GM21529 (cell line): ENCODE data around the gene HTR6.
"Not testable (repeated sequence)": the region's sequence is repeated elsewhere in the genome, so short reads cannot be mapped to it uniquely, and the experiment has no call there.

Experiments used
- ATAC-seq: cut with Tn5 transposase; IDR thresholded peaks from one replicate; pipeline ENCODE4 v1.9.1; 2021; ENCODE audit not compliant: unreplicated experiment

Gene HTR6

GRCh38 chr1:19664453-19665185 is at the start of gene HTR6:
HTR6 (plus strand) TSS chr1:19664875; CDS start chr1:19665754, 879 bp downstream.
- no peak for ATAC-seq

- ATAC-seq = no peak
These were observed 49.2 kb upstream of the HTR6 start for GRCh38 chr1:19615438-19615837.

DNA sequence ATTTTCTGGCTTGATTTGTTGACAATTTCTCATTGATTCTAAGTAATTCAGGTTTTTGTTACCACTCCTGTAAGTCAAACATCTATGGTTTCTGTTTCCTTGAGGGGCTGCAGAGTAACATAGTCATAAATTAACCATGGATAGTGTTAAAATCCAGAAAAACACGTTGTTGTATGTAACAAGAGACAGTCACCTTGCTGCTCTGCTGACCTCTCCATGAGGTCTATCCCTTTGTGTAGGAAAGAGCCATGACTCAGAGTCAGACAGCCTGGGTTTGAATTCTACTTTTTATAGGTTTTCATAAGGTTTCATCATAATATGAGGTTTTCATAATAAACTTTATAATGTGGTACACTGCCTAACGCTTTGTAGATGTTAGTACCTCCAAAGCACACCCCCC is 48.2 kb upstream of the HTR6 start:
- no peak for ATAC-seq

DNA sequence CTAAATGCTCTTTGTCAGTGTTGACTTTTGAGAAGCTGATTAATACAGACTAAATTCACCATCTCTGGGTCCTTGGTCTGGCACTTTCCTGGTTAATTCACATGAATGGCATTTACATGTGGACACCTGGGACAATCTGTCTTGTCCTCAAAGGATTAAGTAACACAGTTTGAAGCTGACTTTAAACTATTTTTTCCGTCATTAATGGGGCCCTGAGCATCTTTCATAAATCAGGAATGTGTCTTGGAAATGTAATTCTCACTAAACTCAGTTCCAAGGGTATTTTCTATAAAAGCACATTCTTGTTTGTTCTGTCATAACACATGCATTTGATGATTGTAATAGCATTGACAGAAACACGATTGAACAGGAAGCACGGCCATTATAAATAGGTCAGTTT is 47.3 kb upstream of the HTR6 start:
- no peak for ATAC-seq

DNA sequence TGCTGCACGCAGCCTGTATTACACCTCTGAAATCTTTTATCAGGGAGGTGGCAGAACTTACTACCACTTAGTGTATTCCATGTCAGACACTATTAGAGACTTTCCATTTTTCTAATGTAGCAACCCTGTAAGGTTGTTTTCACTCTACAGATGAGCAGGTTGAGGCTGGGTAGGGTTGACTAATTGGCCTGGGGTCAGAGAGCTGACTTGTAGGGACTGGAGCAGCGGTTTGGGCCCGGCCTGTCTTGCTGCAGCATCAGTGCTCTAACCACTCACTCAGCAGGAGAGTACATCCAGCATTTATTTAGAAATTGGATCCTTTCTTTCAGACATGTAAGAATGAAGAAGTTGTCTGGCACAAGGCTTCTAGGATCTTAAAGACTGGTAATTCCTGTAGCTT is 46.2 kb upstream of the HTR6 start:
- no peak for ATAC-seq

- ATAC-seq = no peak
These were observed 44.8 kb upstream of the HTR6 start for GRCh38 chr1:19619697-19620384.

DNA sequence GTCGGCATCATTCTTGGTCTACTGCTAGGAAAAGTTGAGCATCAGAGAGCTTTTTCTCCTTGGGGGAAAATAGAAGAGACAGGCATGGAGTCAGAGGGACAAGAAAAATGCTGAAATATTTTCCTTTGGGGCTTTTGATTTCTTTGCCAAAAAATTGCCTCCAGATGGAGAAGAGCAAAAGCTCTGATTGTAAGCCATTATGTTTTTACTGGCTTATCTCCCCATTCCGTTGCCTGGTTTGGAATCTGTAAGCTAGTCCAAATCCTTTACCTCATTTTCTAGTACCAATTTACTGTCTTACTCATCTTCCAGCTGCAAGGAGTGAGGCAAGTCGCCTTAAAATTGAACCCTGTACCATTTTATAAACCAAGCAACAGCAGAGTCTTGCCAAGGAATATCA is 43.9 kb upstream of the HTR6 start:
- ATAC-seq = no peak

- no peak for ATAC-seq
These were observed 43.3 kb upstream of the HTR6 start for GRCh38 chr1:19621274-19621950.

DNA sequence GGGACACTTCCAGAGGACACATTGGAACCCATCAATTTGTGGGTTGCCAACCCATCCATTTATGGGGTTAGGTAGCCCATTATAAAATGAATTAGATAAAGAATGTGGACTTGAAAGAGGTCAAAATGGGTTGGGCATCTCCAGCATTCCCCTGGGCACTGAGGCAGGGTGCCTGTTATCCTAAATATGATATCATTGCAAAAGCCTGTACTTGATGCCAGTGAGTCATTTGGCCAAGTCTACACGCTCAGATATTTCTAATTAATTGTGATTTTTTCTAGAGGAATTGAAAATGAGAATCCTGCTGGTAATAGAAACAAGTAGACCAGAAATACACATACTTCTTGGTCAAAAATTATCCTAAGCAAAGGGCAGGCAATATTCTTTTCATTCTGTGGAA is 42.5 kb upstream of the HTR6 start:
- ATAC-seq = no peak

DNA sequence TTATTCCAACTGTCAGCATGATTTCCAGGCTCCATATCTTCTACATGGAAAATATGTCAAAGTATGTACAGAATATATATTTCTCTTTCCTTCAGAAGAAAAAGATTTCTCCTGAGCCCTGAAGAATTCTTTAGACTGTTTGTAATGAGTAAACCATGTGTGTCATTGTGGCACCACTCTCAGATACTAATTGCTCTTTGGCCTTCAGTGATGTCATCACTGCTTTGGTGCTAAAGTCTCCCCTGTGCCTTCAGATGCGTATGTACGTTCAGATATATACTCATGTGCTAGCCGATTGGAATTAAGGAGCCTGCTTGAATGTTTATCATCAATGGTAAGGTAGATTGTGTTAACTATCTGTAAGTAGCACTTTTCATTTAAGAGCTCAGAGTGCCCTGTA is 41.2 kb upstream of the HTR6 start:
- ATAC-seq = no peak

GRCh38 chr1:19625291-19625937 is 39.3 kb upstream of the HTR6 start:
- ATAC-seq = no peak

GRCh38 chr1:19628879-19629278 is 35.8 kb upstream of the HTR6 start:
- ATAC-seq = no peak

- ATAC-seq = no peak
These were observed 35.3 kb upstream of the HTR6 start for GRCh38 chr1:19629357-19629756.

- not testable (repeated sequence) for ATAC-seq
These were observed 34.5 kb upstream of the HTR6 start for GRCh38 chr1:19630192-19630591.

DNA sequence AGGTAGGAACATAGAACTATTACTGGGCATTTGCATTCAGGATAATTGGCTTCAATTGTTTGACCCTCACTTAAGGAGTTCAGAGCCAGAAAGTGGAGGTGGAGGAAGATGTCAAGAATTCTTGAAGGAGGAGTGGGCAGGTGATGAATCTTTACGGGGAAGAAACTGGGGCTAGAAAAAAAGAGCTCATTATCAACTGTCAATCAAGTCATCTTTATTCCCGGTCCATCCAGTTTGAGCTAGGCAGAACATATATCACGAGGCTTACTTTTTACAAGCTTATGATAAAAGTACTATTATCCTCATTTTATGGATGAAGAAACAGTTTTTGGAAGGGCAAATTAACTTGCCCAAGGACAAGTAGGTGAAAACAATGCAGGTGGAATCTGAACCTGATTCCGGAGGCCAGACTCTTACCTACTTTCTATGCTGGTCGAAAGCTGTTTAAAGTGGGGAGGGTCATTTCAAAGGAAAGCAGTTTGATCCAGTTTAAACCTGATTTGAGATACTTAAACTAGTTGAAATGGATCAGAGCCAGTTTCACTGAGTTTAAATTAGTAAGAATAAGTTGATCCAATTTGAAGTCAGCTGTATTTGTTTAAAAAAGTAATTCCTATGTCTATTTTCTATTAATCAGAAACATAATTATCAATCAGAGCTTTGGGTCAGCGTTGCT is 33.8 kb upstream of the HTR6 start:
- ATAC-seq = no peak

DNA sequence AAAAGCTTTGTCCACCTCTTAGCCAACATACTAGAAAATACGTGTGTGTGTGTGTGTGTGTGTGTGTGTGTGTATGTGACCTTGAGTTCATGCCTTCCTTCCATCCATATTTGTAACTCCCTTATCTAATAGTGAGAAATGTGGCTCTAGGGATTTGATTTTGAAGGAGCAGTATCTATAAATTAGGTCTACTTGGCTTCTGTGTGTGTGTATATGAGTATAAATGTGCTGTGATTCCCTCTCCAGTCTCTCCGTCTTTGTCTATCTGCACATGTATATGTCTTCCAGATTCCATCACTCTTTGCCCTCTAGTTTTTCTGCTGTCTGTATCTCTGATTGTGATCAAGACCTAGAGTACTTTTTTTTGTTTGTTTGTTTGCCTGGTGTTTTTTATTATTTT is 32.5 kb upstream of the HTR6 start:
- no peak for ATAC-seq

DNA sequence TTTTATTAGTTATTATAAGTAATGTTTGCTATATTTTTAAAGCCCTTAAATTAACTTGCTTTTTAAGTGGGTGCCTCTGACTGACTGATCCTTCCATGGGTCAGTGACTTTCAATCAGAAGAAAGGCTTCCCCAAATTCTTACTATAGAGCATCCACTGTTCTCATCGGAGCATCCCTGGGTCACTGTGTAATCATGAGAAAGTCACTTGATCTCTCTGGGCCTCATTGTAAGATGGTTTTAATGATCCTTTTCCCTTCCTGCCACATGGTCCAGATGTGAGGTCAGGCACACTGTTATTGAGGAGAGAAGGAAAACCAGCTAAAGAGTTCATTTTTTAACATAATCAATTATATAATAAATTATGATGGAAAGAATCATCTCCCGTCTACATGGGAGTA is 31.6 kb upstream of the HTR6 start:
- no peak for ATAC-seq

- ATAC-seq = not testable (repeated sequence)
These were observed 29.6 kb upstream of the HTR6 start for GRCh38 chr1:19635064-19635463.

- ATAC-seq = no peak
These were observed 29.0 kb upstream of the HTR6 start for GRCh38 chr1:19635646-19636045.

- ATAC-seq = no peak
These were observed 28.6 kb upstream of the HTR6 start for GRCh38 chr1:19636065-19636464.

DNA sequence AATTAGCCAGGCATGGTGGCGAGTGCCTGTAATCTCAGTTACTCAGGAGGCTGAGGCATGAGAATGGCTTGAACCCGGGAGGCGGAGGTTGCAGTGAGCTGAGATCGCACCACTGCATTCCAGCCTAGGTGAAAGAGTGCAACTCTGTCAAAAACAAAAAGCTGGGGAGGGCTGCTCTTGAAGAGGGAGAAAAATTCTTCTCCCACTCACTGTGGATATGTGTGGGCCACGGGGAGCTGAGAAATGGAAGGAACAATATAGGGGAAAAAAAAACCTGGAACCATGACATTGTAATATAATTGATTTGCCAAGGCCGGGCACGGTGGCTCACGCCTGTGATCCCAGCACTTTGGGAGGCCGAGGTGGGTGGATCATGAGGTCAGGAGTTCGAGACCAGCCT is 27.9 kb upstream of the HTR6 start:
- ATAC-seq = not testable (repeated sequence)
